ENCODE data around the gene CCDC3.

GRCh38 chr10:12852687-12853086 lies 148.8 kb downstream of the CCDC3 start:
- TF ChIP-seq CTCF (IDR thresholded peaks at IDR 0.05; ENCODE audit: low read depth, low read length, poor library complexity, severe bottlenecking) (no peak), EZH2phosphoT487 (IDR thresholded peaks at IDR 0.05; ENCODE audit: borderline replicate concordance, low read length) (no peak)

Data from DOHH2 (cell line).